HG03139 (cell line): ENCODE data around the gene ZNF227.
"Not testable (repeated sequence)": the region's sequence is repeated elsewhere in the genome, so short reads cannot be mapped to it uniquely, and the experiment has no call there.

Experiments used
- ATAC-seq: cut with Tn5 transposase; IDR thresholded peaks from one replicate; pipeline ENCODE4 v1.9.1; 2021; ENCODE audit not compliant: unreplicated experiment

ZNF227 gene

GRCh38 chr19:44236384-44236783, 24.1 kb downstream of the ZNF227 start:
- no peak for ATAC-seq

GRCh38 chr19:44252332-44252731, 40.0 kb downstream of the ZNF227 start:
- not testable (repeated sequence) for ATAC-seq

- ATAC-seq = not testable (repeated sequence)
These were observed 41.1 kb downstream of the ZNF227 start for GRCh38 chr19:44253392-44253791.

- ATAC-seq = no peak
These were observed 42.2 kb downstream of the ZNF227 start for GRCh38 chr19:44254496-44254895.

GRCh38 chr19:44255705-44256411, 43.5 kb downstream of the ZNF227 start:
- ATAC-seq = no peak

- no peak for ATAC-seq
These were observed 45.8 kb downstream of the ZNF227 start for GRCh38 chr19:44258136-44258535.

- no peak for ATAC-seq
These were observed 46.6 kb downstream of the ZNF227 start for GRCh38 chr19:44258835-44259413.

GRCh38 chr19:44260343-44260681, 48.0 kb downstream of the ZNF227 start:
- ATAC-seq = no peak

- ATAC-seq = no peak
These were observed 48.5 kb downstream of the ZNF227 start for GRCh38 chr19:44260695-44261446.

- ATAC-seq = no peak
These were observed 65.0 kb downstream of the ZNF227 start for GRCh38 chr19:44277331-44277730.

GRCh38 chr19:44278181-44278690, 65.9 kb downstream of the ZNF227 start:
- no peak for ATAC-seq

- no peak for ATAC-seq
These were observed 68.6 kb downstream of the ZNF227 start for GRCh38 chr19:44280916-44281315.

- no peak for ATAC-seq
These were observed 70.5 kb downstream of the ZNF227 start for GRCh38 chr19:44282846-44283245.

- no peak for ATAC-seq
These were observed 72.6 kb downstream of the ZNF227 start for GRCh38 chr19:44284968-44285367.
